NCI-H69 (cell line): Measurements from ENCODE around the gene AKR1D1.

ENCODE experiments used
- DNase-seq: peaks from one replicate; lab custom pipeline; 2025; lab: John Stamatoyannopoulos, UW

Gene AKR1D1

DNA sequence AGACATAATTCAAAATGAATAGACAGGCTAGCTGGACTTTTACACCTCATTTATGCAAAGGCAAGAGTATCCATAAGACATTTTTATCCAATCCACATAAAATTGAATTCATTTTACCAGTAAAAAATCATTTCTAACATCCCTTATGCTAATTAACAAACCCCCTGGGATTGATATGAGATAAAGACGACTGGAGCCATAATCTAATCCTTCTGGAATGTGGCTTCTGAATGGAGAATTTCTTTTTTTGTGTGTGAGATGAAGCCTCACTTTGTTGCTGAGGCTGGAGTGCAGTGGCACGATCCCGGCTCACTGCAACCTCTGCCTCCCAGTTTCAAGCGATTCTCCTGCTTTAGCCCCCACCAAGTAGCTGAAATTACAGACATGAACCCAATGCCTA is 90.4 kb downstream of the AKR1D1 start:
- DNase-seq: no peak

DNA sequence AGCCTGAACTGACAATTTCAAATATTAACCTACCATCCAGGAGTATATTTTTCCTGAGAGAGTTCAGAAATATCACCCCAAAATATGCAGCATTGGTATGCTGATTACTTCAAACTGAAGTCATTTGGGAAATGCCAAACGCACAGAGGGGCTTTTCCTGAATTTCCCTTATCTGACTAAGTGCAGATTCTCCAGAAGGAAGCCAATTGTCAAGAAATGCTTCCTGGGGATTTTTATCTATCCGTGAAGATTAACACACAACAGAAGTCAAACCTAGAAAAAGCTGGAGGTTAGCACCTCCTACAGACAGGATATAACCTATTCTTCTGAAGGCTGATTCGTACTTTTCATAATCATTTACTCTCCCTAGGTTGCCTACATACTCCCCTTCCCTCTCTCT is 91.0 kb downstream of the AKR1D1 start:
- DNase-seq: no peak

DNA sequence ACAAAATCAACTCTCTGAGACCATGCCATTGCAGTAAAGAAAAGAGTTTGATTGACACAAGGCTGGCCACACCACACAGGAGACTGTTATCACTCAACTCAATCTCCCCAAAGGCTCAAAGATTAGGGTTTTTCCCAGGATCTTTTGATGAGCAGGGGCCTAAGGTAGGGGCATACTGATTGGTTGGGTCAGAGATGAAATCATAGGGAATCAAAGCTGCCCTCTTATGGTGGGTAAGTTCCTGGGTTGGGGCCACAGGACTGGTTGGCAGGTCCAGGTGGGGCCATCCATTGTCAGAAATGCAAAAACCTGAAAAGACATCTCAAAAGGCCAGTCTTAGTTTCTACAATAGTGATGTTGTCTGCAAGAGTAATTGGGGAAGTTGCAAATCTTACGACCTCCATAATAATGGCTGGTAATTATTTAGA is 91.6 kb downstream of the AKR1D1 start:
- no peak for DNase-seq
